HUDEP-2 (cell line): ENCODE measurements around the gene PFKFB4.
A peak's percentile ranks its signal among the peaks of the same experiment; 100 is the strongest.
"Not testable (repeated sequence)": the region's sequence is repeated elsewhere in the genome, so short reads cannot be mapped to it uniquely, and the experiment has no call there.

ENCODE experiments used
- DNase-seq, 76 experiments: peaks; one replicate each; lab custom pipeline; 2025; ENCODE audit not compliant: unreplicated experiment in 76 of 76; lab: John Stamatoyannopoulos, UW

PFKFB4 gene

DNA sequence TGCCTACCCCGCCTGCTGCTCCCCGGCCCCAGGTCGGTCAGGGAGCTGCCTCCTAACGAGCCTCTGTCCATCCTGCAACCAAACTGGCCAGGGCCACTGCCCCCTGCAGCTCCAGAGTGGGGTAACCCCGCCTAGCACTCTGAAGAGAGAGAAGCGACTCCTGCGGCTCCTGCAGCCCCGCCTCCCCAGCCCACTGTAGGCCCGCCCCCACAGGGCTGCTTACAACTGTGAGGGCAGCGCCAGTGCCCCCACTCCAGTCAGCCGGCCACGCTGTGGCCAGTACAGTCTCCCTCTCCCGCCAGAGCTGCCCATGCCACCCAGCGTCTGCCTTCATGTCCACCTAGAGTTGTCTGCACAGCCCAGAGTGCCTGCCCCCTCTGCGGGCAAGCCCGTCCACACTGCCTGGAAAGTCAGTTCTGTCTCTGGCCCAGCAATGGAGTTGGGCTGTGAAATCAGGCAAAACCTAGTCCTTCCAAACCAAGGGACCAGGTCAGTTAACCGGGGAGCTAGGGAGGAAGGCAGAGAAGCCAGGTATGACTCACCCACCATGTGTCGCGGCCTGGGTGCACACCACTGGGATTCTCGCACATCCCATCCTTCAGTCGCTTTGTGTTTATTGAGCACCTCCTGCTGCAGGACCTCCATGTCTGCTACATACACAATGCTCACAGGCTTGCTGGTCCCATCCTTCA lies 4.6 kb upstream of the PFKFB4 start:
- DNase-seq: peak in 10 of 76 experiments; percentile 3 to 35 (median 20)

DNA sequence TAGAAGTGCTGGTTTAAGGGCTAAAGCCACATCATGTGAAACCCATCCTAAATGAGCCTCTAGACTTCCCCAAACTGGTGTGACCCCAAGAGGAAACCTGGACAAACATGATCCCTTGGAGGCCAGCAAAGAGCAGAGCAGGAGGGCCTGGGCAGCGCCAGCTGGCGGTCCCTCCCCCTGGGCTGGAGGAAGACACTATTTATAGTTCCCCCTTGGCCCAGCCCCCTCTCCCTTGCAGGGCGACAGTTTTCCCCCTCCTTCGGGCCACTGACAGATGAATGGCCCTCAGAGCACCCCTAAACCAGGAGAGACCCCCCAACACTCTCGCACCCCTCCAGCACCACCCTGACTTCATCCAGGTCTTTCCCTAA lies 4.0 kb upstream of the PFKFB4 start:
- DNase-seq: no peak

DNA sequence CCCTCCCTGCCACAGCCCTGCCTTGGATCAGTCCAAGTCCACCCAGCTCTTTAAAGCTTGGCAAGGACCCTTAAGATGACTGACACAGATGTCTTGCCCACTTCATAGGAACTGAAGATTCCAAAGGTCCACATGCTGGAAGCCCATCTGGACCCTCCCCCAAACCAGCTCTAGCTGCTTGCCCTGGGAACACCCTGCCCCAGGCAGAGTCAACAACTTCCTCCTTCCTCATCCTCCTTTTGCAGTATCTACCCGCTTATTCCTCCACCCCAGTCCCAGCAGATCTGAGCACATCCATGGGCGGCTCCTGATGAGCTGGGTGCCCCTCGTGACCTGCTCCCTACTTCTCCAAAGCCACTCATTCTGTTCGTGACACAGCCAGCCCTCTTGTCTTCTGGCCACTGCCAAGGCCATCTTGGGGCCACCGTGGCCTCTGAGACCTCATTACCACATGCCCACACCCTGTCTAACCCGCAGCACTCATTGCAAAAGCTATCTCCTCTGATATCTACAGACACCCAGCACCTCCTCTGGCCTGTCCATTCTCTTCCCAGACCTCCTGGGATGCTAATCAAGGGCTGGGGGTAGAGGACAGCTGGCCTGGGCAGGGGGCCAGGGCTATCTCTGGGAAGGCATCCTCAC lies 2.0 kb upstream of the PFKFB4 start:
- DNase-seq: peak in 2 of 76 experiments; percentile 8 to 44

DNA sequence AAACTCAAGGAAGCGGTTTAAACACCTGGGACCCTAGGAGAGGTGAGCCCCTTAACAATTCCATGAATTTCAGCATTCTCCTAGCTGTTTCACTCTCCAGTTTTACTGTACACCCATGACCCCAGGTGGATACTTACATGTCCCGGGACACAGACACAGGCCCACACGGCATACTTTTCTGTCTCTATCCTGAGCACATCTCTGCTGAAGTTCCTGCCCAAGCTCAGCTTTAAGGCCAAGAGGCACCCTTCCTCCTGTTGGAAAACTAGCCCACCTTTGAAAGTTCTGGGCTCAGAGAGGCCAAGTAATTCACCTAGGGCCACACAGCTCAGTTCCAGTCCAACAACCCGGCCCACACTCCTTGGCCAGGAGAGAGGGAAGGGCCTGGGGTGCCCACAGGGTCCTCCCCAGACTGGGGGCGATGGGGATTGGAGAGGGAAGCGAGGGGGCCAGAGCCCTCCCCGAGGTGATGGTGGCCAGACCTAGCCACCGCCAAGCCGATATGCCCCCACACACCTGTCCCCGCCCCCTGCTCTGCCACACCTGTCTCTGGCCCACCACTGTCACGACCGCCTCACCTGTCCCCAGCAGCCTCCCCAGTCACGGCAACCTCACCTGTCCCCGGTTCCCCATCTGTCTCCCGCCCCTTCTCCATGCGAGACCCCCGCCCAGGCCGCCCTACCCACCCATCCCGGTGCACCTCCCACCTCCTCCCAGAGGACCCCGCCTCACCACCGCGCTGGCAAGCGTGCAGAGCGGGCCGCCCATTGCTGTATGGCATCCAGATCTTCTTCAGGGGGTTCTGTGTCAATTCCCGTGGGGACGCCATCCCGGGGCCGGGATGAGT lies 431 bp downstream of the PFKFB4 start:
- DNase-seq: no peak

DNA sequence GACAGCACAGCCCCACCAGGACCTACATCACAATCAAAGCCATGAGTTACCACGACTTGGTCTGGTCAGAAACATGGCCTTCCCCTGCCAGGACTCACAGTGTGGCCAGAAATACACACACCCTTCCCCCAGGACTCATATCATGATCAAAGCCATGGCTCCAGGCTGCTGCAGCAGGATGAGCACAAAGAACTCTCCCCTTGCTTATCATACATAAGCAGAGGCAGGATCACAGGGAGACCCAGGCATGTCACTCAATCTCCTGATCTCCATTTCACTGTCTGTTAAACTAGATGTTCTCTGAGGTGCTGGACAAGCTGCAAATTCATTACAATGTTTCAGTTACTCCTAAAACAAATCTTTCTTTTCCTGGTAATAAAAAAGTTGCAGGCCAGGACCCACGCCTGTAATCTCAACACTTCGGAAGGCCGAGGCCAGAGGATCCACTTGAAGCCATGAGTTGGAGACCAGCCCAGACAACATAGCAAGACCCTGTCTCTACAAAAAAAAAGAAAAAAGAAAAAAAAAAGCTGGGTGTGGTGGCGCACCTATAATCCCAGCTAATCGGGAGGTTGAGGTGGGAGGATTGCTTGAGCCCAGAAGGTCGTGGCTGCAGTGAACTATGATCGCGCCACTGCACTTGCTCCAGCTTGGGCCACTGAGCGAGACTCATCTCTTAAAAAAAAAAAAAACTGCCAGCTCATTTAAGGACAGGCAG lies 1.2 kb downstream of the PFKFB4 start:
- DNase-seq: peak in 74 of 76 experiments; percentile 5 to 84 (median 63)

DNA sequence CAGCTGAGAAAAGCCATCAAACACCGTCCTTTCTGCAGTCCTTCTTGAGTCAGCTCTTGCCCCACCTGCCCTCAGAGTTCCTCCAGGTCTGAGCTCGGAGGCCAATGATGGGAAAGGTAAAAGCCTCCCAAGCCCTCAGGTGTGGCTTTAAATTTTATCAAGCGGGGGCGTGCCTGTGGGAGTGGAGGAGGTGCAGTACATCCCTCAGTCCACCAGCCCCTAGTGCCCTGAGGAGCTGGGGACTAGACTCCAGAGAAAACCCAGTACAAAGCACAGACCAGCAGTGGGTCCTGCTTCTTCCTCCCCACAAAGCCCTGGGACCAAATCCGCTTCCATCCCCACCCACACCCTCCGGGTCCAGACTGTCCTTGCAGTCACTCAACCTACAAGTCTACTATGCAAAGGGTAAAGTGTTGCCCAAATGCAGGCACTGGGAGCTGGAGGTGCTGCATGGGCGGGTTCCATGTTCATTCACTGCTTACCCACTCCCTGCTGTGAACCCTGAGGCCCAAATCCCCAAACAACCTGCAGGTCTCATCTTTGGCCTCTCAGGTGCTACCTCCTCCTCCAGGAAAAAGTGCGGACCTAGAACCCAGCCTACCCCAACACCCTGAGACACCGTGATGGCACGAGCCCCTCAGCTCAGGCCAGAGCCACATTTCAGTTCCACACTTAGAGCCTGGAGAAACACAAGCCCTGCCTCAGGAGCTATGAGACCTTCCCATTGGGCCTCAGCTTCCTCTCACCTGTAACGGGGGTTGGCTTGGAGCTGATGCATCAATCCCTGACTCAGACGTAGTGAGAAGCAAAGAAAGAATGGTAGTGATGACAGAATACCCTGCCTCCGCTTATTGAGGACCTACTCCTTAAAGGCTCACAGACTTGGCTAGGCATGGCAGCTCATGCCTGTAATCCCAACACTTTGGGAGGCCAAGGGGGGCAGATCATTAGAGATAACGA lies 2.4 kb downstream of the PFKFB4 start:
- DNase-seq: no peak

DNA sequence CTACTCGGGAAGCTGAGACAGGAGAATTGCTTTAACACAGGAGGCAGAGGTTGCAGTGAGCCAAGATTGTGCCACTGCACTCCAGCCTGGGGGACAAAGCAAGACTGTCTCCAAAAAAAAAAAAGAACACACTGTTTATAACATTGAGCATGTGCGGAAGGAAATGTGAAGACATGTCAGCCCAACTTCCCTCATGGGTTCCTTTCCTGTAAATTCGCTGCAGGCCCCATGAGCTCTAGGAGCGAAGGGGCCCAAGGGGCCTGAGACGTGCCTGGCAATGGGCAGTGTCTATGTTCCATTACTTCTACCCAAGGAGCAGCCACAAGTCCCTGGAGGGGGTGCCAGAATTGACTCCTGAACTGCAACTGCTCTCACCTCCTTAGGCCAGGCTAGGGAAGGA lies 3.2 kb downstream of the PFKFB4 start:
- DNase-seq: no peak

DNA sequence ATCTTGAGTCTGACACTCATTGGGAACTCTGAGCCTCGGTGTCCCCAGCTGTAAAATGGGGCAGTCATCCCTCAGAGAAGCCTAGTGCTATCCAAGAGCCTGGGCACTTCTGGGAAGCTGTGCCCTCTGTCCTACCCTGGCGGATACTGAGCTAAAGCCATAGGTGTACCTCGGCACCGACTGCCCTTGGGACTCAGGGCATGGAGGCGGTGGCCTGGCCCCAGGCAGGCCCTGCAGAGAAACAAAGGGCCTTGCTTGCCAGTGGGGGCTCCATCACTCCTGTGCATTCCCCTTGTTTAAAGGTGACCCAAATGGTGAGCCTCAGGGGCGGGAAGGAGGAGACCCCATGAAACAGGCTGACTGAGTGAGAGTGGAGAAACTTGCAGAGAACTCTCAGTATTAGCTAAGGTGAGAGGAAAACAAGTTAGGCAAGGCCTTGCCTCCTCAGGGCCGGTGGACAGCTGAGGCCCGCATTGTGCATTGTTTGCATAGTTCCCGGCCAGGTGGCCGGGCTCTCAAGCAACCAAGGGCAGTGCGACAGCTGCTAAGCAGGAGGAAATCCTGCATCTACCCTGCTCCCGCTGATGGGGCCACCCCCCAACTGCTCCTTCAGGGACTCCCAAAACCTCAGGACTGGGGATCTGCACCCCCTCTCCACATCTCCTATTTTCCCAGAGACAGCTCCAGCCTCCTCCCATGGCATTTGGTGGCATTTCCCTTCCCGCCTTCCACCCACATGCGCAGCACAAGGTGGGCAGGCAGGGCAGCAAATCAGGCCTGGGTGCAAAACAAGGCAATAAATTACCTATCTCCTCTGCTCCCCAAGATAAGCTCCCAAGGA lies 4.3 kb downstream of the PFKFB4 start:
- DNase-seq: no peak

DNA sequence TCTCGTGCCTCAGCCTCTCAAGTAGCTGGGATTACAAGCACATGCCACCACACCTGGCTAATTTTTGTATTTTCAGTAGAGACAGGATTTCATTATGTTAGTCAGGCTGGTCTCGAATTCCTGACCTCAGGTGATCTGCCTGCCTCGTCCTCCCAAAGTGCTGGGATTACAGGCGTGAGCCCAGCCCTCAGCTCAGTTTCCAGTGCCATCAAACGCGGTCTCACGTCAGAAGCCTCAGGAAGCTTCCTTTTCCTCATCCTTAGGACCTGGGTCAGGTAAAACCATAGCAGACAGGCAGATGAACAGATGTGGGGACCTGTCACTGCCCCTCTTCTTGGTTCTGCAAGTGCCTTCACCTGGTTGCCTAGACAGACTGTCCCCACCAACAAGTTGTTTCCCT lies 5.0 kb downstream of the PFKFB4 start:
- DNase-seq: not testable (repeated sequence)

DNA sequence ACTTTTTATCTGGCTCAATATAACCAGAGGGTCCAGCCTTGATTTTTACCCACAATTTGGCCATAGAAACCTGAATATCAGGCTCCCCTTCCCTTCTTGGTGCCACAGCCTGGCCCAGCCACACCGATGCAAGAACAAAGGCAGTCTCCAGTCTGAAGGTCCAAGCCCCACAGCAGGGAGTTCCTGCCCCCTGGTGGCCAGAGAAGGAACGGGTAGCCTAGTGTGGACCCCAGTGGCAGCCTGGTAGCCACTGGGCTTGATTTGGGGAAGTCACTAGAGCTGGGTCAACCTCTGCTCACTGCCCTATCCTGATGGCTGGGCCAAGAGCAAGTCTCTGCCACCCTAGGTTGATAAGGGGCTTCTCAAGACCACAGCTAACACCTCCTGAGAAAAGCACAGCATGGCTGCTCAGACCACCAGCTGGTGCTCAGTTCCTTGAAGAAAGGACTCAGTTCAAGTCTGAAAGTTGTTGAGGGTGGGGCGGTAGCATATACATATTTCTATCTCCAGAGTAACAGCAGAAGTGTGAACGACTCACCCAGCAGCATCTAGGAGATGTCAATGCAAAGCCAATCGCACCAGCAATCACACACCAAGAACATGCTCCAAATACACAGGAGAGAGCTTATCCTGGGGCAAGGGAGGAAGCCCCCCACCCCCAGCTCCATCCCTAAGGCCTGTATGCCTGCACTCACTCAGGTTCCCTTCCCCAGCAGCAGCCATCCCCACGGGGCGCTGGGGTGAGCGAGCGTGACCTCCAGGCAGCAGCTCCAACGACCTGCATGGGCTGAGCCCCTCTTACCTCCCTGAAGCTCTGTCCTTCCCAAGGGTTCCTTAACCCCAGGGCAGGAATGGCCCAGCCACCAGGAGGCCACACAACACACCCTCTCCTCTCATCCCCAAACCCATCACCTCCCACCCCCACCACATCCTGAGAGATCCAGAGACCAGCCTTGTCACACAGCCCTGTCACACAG lies 7.6 kb downstream of the PFKFB4 start:
- DNase-seq: peak in 70 of 76 experiments; percentile 3 to 80 (median 60)

DNA sequence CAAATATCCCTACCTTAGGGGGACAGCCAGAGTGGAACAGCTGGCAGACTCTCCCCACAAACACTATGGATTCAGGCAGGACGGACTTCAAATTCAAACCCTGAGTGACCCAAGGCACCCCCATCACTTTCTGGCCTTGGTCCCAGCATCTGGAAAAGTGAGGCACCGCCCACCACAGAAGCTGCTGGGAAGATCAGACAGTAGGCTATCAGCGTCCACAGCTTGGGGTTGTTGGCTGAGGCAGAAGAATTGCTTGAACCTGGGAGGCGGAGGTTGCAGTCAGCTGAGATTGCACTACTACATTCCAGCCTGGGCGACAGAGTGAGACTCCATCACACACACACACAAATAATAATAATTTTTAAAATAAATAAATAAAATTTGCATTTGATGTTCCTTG lies 8.5 kb downstream of the PFKFB4 start:
- DNase-seq: peak in 71 of 76 experiments; percentile 7 to 88 (median 65)

DNA sequence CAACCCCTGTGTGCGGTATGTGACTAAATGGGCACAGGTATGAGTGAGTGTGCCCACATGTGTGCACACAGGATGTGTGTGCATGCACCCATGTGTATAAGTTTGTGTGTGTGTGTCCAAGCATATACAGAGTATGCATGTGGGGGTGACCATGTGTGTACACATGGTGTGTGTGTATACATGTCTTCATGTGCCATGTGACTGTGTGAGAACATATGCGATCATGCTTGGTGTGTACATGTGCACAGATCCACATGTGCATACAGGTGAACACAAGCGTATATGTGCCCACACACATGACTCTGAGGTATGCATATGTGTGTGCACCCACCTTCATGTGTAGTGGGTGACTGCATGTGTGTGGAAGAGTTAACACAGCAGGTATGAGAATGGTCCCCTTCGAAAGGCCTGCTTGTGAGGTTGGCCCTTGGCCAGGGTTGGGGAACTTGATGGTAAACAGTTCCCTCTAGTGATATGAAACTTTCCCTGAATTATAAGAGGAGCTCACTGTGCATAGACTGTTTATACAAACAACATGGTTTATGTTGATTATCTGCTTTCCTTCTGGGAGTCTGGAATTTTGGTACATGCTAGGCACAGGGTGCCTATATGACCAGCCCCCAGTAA lies 10.3 kb downstream of the PFKFB4 start:
- peak in 2 of 76 experiments; percentile 5 to 8 for DNase-seq

DNA sequence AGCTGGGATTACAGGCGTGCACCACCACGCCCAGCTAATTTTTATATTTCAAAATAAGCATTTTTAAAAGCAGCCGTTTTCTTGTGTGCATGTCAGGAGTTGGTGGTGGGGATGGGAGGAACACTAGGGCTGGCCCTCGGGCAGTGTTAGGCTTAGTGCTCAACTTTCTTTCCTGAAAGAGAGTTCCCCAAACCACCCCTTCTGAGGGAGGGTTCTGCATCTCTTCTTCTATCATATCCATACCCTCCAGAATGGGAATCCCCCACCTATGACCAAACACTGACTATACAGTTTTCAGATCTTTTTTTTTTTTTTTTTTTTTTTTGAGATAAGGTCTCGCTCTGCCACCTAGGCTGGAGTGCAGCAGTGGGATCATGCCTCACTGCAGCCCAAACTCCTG lies 12.5 kb downstream of the PFKFB4 start:
- DNase-seq: no peak

DNA sequence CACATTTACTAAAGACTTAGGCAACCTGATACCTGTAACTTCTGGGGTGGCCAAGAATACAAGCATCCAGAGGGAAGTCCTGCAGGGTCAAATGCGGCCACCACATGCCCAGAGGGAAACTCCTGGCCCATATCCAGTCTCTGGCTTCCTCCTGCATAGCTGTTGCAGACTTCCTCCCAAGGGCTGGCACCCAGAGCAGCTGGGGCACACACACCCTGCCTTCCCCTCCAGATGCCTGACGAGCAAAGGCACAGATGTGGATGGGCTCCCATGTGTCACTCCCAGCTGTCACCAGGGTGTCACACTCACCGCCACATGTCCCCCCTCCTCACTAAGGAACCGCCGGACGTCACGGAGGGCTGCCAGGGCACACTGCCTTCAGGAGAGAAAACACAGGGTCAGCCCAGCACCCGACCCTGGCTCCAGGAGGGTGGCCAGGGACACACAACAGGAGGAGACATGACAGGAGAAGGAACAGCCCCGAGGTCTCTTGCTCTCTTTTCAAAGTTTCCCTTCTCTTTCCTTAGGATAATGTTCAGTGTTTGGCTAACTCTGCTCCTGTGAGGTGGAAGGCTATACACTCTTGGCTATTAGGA lies 13.2 kb downstream of the PFKFB4 start:
- no peak for DNase-seq

DNA sequence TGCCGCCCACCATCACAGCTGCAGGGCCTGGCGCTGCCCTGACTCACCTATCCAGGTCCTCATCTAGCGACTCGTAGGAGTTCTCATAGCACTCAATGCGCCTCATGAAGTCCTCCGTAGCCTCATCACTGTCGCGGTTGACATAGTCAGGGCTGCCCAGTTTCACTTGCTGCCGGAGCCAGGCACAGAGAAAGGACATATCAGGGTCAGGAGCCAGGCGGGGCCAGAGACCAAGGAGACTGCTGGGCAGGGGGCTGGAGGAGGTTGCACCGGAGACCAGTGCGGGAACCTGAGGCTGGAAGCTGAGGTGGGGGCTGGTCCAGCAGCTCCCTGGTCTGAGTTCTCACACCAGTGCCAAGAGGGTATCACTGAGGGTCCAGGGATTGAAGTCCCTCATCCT lies 18.2 kb downstream of the PFKFB4 start:
- no peak for DNase-seq

DNA sequence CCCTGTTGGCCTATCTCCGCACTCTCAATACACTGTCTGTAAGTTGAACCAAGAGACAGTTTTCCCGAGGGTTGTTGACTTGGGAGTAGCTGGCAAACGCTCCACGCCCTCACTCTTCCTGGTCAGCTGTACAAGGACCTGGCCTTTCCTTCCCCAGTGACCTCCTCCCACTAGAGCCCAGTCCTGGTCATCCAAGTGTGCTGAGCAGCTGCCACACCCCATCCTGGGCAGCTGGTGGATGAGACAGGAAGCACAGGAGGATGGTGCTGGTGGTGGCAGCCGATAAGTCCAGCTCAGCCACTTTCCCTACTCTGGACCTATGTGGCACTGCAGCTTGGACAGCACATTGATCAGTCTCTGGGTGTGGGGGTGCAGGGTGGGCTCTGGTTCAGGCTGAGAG lies 19.8 kb downstream of the PFKFB4 start:
- no peak for DNase-seq

DNA sequence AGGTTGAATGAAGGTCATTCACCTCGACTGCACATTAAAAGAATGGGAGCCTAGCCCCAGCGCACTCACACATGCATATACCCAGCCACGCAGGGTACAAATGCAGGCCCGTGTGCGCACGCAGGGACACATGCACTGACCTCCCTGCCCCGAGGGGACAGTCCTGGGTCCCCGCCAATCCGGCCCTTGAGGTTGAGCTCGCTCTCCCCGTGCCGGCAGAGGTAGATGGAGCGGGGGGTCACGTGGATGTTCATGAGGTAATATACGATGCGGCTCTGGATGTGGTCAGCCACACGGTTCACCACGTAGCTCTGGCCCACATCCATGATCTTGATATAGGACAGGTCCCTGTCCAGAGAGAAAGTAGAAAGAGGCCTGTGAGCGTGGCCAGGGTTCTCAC lies 20.5 kb downstream of the PFKFB4 start:
- DNase-seq: no peak
